Coronary artery (tissue), 2 donors: ENCODE measurements around the gene DCTD.

ENCODE experiments used
- DNase-seq: peaks from one replicate; pipeline ENCODE4 v3.0.0-alpha.2; 2017; ENCODE audit warnings: low spot score
- H3K27ac ChIP-seq, 2 donors: fragments of 200-600 bp; sonication (generic); one replicate each; pipeline ENCODE4 v1.5.1; 2016 to 2019
- H3K4me3 ChIP-seq: fragments of 200-600 bp; sonication (generic); 2 replicates; pipeline ENCODE4 v1.5.1; 2016; ENCODE audit warnings: mild to moderate bottlenecking, moderate library complexity
- CTCF ChIP-seq: fragments of 200-600 bp; sonication (generic); IDR thresholded peaks from one replicate; pipeline ENCODE4 v1.5.1; 2019; ENCODE audit warnings: antibody characterized with exemption

Gene DCTD

GRCh38 chr4:182928061-182928460 is 10.9 kb upstream of the DCTD start:
- Histone ChIP-seq H3K4me3 (no peak overlapping the region), H3K27ac (no peak overlapping the region)
- no peak for TF ChIP-seq CTCF
- DNase-seq: no peak

DNA sequence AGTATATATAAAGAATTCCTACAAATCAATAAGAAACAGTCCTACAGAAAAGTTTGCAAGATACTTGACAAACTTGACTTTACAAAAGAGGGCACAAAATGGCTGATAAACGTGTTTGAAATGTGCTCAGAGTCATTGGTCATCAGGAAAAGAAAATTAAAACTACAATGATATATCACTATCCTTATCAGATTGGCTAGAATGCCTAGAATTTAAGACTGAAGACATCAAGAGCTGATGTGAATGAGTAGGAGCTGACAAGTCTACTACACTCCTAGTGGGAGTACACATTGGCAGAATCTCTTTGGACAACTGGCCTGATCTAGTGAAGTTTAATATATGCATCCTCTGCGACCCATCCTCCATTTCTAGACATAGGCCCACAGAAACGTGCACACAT is 10.3 kb upstream of the DCTD start:
- Histone ChIP-seq H3K4me3 (no peak overlapping the region), H3K27ac (no peak overlapping the region)
- no peak for DNase-seq
- no peak for TF ChIP-seq CTCF

- DNase-seq: no peak
- Histone ChIP-seq H3K4me3 (no peak overlapping the region), H3K27ac (no peak overlapping the region)
- TF ChIP-seq CTCF: no peak
Measured at GRCh38 chr4:182925855-182926254, 8.7 kb upstream of the DCTD start.

- DNase-seq: no peak
- Histone ChIP-seq H3K27ac (no peak overlapping the region), H3K4me3 (no peak overlapping the region)
- TF ChIP-seq CTCF: no peak
Measured at GRCh38 chr4:182925298-182925757, 8.1 kb upstream of the DCTD start.

- no peak overlapping the region for H3K27ac ChIP-seq
- TF ChIP-seq CTCF: no peak
- no peak overlapping the region for H3K4me3 ChIP-seq
- no peak for DNase-seq
Measured at GRCh38 chr4:182924497-182924896, 7.3 kb upstream of the DCTD start.

- no peak for TF ChIP-seq CTCF
- no peak for DNase-seq
- no peak overlapping the region for H3K4me3 ChIP-seq
- H3K27ac ChIP-seq: no peak overlapping the region
Measured at GRCh38 chr4:182923796-182924340, 6.7 kb upstream of the DCTD start.

DNA sequence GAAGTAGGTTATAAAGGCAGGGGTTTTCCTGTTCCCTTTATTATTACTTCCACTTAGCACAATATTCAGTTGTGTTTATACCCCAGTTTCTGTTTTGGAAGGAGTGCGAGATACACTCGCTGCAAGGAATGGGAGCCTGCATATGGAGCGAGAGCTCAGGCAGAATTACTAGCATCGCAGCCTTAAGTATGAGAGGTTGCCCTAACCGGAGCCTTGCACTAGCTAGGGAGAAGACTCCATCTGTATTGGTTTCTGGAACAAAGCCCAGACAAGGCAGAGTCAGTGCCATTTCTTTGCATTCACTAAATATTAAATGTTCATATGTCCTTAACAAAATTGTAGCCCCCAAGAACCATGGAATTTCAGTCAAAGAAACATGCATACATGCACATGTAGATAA is 6.2 kb upstream of the DCTD start:
- no peak for TF ChIP-seq CTCF
- Histone ChIP-seq H3K4me3 (no peak overlapping the region), H3K27ac (no peak overlapping the region)
- DNase-seq: no peak
